Measurements from ENCODE around the gene PDCD2.

DNA sequence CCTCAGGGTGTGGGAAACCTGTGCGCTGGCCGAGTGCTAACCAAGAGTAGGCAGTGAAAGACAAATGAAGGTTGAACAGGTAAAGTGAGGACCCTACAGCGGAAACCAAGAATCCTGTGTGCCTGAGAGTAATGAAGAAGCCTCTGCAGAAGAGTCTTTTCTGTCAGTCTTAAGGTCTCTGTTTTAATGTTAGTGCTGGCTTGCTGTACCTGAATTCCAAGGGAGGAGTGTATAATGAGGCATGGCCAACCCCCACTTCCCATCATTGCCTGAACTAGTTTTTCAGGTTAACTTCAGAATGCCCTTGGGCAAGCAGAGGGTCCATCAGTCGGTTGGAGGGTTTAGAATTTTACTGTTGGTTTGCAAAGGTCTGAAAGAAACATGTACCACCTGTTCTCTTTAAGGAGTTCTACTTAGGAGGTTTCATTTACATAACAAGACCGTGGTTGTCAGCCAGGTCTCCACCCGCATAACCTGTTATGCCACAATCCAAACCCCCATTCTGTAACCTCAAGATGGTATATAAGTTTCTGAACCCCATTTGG is 589 bp upstream of the PDCD2 start:
- TF ChIP-seq ZNF70 (CRISPR knock-in tag; IDR thresholded peaks at IDR 0.05) (no peak), ZNF8 (CRISPR knock-in tag; IDR thresholded peaks at IDR 0.05) (no peak), RARB (CRISPR knock-in tag; IDR thresholded peaks at IDR 0.05) (no peak), BACH2 (CRISPR knock-in tag; IDR thresholded peaks at IDR 0.05; ENCODE audit: borderline replicate concordance) (no peak)
- TF ChIP-seq, protein P1, sequence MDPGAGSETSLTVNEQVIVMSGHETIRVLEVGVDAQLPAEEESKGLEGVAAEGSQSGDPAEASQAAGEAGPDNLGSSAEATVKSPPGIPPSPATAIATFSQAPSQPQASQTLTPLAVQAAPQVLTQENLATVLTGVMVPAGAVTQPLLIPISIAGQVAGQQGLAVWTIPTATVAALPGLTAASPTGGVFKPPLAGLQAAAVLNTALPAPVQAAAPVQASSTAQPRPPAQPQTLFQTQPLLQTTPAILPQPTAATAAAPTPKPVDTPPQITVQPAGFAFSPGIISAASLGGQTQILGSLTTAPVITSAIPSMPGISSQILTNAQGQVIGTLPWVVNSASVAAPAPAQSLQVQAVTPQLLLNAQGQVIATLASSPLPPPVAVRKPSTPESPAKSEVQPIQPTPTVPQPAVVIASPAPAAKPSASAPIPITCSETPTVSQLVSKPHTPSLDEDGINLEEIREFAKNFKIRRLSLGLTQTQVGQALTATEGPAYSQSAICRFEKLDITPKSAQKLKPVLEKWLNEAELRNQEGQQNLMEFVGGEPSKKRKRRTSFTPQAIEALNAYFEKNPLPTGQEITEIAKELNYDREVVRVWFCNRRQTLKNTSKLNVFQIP (CRISPR knock-in tag; IDR thresholded peaks at IDR 0.05; ENCODE audit: borderline replicate concordance, low read depth) = no peak
